ENCODE measurements around the gene GLS.
"Not testable (repeated sequence)": the region's sequence is repeated elsewhere in the genome, so short reads cannot be mapped to it uniquely, and the experiment has no call there.

The GLS gene

GRCh38 chr2:190973726-190974628, 93.4 kb downstream of the GLS start:
- no peak for DNase-seq

- DNase-seq, result no peak
Measured at GRCh38 chr2:190974629-190975361, 94.2 kb downstream of the GLS start.

DNA sequence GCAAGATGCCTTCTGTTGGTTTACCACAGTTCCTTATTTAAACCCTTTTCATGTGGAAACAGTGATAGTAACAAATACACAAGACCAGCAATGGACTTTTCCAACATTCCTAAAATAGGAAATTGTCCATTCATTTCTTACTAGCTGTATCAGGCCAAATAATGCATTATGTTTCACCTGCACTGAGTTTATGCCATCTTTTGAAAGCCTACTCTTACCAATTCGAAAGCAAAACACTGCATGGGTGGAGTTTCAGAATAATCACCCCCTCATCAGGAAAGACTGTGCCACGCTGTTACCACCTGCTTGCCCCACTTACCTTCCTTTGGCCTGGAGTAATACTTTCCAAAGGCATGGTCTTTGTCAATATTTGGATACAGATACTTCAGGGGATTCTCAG, 95.9 kb downstream of the GLS start:
- DNase-seq, result no peak

GRCh38 chr2:190977505-190977904, 96.9 kb downstream of the GLS start:
- DNase-seq, result no peak

GRCh38 chr2:190978389-190979053, 97.9 kb downstream of the GLS start:
- DNase-seq, result no peak

GRCh38 chr2:190979906-190980629, 99.4 kb downstream of the GLS start:
- DNase-seq, result no peak

- no peak for DNase-seq
Measured at GRCh38 chr2:190980630-190981209, 100.1 kb downstream of the GLS start.

DNA sequence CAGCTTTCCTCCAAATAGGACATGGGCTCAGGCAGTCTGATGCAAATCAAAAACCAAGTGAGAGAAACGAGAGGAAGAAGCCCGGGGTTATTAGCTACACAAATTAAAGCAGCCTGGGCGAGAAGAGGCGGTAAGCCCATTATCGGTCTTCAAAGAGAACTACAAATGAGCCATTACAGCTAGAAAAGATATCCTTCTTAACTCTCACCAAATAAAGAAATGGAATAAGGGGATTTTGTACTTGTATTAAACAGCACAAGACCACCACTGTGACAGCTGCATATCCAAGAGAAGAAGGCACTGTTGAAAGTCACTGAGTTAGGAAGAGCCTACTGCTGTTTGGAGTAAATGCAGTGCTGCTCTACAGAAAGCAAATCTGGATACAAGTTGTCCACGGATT, 100.7 kb downstream of the GLS start:
- no peak for DNase-seq

DNA sequence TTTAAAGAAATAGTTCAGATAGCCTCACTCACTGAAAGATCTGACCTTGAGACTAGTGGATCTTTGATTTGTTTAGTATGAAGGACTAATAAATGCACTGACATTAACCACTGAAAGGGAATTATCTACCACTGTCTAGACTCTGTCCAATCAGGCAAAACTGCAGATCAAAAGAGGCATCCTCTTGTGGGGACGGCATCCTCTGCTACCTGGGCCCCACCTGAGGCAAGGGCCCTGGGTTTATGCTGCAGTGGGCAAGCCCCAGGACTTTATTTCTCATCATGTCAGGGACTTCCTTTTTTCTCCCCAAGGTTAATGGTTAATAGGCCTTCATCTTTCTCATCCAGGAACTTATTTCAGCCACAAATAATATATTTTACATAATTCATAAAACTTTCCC, 101.1 kb downstream of the GLS start:
- DNase-seq, result no peak

- no peak for DNase-seq
Measured at GRCh38 chr2:190982262-190983034, 101.8 kb downstream of the GLS start.

DNA sequence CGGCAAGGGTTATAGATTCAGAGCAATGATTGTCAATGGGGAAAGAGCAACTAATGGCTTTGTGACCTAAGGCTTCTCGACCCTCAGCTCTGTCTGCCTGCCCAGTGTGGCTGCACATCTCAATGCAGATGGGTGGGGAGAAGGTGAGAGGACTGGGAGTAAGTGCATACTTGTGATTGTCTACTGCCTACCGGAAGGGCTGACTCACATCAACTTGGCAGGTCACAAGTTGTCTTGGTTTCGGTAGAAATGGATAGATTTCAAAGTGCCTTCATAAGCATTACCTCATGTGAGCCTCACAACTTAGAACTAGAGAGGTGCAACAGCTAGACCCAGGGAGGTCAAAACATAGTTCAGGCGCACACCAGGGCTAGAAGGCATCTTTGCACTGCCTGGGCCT, 104.0 kb downstream of the GLS start:
- no peak for DNase-seq

- DNase-seq, result no peak
Measured at GRCh38 chr2:190986221-190986953, 105.8 kb downstream of the GLS start.

- no peak for DNase-seq
Measured at GRCh38 chr2:190987116-190987515, 106.5 kb downstream of the GLS start.

GRCh38 chr2:190987938-190988337, 107.3 kb downstream of the GLS start:
- no peak for DNase-seq

DNA sequence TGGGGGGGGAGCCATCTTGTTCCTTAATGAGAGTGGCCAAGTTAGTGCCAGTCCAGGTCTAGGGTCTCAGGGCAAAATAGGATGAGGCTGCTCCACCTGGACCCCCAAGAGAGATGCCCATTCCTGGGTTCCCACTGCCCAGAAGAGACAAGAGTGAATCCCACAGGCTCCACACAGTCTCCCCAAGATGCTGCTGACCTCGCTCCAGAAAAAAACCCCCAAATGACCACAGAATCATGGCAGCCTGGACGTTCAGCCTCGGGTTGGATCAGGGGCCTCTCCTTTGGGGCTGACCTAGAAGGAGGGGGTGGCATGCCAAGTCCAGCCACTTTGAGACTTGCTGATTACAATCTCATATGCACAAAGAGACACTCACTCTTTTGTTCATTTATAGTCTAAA, 108.3 kb downstream of the GLS start:
- DNase-seq, result no peak

- no peak for DNase-seq
Measured at GRCh38 chr2:190990132-190990531, 109.5 kb downstream of the GLS start.

GRCh38 chr2:190993292-190993643, 112.6 kb downstream of the GLS start:
- DNase-seq, result no peak

DNA sequence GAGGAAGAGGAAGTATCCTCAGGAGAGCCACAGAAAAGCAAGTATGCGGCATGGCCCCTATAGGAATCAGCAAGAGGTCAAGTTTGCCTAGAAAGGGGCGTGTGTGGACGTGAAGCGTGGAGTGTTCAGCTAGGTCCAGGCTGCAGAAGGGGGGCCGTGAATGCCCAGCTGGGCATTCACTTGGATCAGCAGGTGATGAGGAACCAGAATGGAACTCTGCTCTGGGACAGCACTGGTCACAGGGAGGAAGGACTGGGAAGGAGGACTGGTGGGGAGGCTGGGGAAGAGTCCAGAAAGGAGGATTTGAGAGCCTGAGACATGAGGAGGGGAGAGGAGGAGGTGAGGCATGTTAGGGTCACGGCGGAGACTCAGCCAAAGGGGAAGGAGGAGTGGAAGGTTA, 113.5 kb downstream of the GLS start:
- no peak for DNase-seq

GRCh38 chr2:190995315-190995714, 114.7 kb downstream of the GLS start:
- DNase-seq, result not testable (repeated sequence)

DNA sequence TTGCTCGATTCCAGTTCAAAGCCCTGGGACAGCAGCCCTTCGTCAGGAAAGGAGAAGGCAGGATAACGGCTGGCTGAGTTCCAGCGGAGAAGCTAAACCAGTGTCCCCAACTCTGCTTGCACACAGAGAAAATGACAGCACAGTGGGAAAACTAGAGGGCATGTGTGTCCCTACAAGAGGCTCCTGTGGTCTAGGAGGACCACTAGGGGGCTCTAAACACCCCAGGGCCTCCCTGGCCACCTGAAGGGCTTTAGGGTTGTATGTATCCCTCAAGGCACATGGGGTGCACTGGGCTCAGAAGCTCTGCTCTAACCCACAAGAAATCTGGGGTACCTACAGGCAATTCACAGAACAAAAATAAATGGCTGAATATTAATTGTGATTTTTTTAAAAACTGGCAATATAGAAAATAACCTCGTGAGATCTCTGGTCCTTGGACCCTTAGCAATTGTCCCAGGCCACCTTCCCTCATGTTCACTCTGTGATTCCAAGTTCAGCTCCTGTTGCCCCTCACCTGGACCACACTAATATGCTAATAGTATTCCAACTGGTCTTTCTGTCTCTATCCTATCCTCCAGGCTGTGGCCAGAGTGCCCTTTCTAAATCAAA, 115.8 kb downstream of the GLS start:
- no peak for DNase-seq

GRCh38 chr2:190996947-190997346, 116.3 kb downstream of the GLS start:
- DNase-seq, result no peak

Data from GOT3 (cell line).